ENCODE results near the gene ID2. TPM values are rescaled to one million over a fixed set of nuclear protein-coding genes. Genes with fewer than 3 reads are reported as not detected.

The ID2 gene
- total and polyA plus RNA-seq, 2 of the 13 experiments (the other 11 are each of a cell fraction or from before 2014, with no cell fraction given), result 214 to 719 TPM

GRCh38 chr2:8642366-8643068 is 39.3 kb upstream of the ID2 start:
- no TSS peak for BruUV-seq (replicated peaks)
- CTCF ChIA-PET (ENCODE audit: low intra/inter-chr PET ratio, low total read pairs), result no interaction called here
- no peak for TF ChIP-seq HMGXB4 (CRISPR knock-in tag; IDR thresholded peaks at IDR 0.05; ENCODE audit: borderline replicate concordance in 1 of 2, low read depth in 1 of 2)
- TF ChIP-seq KMT2A (CRISPR knock-in tag; IDR thresholded peaks at IDR 0.05), result no peak
- no peak for TF ChIP-seq HOXA5 (CRISPR knock-in tag; IDR thresholded peaks at IDR 0.05)
- no peak for TF ChIP-seq TFDP2 (CRISPR knock-in tag; IDR thresholded peaks at IDR 0.05)
- no peak for TF ChIP-seq CHD4 (IDR thresholded peaks at IDR 0.05; ENCODE audit: borderline replicate concordance, low read length)
- TF ChIP-seq AKAP8 (CRISPR knock-in tag; IDR thresholded peaks at IDR 0.05), result no peak
- TF ChIP-seq ASH2L (IDR thresholded peaks at IDR 0.05; ENCODE audit: insufficient read length, low read depth, low read length), result no peak
- no peak for TF ChIP-seq ZSCAN31 (CRISPR knock-in tag; IDR thresholded peaks at IDR 0.05; ENCODE audit: low read depth)
- TF ChIP-seq, protein P1, sequence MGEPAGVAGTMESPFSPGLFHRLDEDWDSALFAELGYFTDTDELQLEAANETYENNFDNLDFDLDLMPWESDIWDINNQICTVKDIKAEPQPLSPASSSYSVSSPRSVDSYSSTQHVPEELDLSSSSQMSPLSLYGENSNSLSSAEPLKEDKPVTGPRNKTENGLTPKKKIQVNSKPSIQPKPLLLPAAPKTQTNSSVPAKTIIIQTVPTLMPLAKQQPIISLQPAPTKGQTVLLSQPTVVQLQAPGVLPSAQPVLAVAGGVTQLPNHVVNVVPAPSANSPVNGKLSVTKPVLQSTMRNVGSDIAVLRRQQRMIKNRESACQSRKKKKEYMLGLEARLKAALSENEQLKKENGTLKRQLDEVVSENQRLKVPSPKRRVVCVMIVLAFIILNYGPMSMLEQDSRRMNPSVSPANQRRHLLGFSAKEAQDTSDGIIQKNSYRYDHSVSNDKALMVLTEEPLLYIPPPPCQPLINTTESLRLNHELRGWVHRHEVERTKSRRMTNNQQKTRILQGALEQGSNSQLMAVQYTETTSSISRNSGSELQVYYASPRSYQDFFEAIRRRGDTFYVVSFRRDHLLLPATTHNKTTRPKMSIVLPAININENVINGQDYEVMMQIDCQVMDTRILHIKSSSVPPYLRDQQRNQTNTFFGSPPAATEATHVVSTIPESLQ (CRISPR knock-in tag; conservative IDR thresholded peaks at IDR 0.05), result no peak
- no peak for TF ChIP-seq BORCS8-MEF2B (CRISPR knock-in tag; IDR thresholded peaks at IDR 0.05)
- no peak for TF ChIP-seq NAIF1 (CRISPR knock-in tag; IDR thresholded peaks at IDR 0.05; ENCODE audit: borderline replicate concordance)
- TF ChIP-seq ATF5 (CRISPR knock-in tag; IDR thresholded peaks at IDR 0.05; ENCODE audit: low read depth), result no peak
- TF ChIP-seq TBX3 (IDR thresholded peaks at IDR 0.05; ENCODE audit: borderline replicate concordance), result no peak
- TF ChIP-seq KDM1A (CRISPR knock-in tag; IDR thresholded peaks at IDR 0.05), result no peak
- TF ChIP-seq, protein P2, sequence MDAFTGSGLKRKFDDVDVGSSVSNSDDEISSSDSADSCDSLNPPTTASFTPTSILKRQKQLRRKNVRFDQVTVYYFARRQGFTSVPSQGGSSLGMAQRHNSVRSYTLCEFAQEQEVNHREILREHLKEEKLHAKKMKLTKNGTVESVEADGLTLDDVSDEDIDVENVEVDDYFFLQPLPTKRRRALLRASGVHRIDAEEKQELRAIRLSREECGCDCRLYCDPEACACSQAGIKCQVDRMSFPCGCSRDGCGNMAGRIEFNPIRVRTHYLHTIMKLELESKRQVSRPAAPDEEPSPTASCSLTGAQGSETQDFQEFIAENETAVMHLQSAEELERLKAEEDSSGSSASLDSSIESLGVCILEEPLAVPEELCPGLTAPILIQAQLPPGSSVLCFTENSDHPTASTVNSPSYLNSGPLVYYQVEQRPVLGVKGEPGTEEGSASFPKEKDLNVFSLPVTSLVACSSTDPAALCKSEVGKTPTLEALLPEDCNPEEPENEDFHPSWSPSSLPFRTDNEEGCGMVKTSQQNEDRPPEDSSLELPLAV (CRISPR knock-in tag; conservative IDR thresholded peaks at IDR 0.05; ENCODE audit: low read depth), result no peak
- TF ChIP-seq DPF2 (CRISPR knock-in tag; IDR thresholded peaks at IDR 0.05; ENCODE audit: borderline replicate concordance, low read depth), result no peak

More at GRCh38 chr2:8642366-8643068, 39.3 kb upstream of the ID2 start:
- Histone ChIP-seq H3K9me3 (ENCODE audit: low read length) (no peaks in the 10 kb centered on the region), H4K20me1 (ENCODE audit: insufficient read depth, low read length) (no peaks in the 10 kb centered on the region), H3K27me3 (ENCODE audit: control insufficient read depth in 1 of 2, insufficient read depth in 2 of 2, low read length in 2 of 2) (no peaks in the 10 kb centered on the region), H3K4me1 (ENCODE audit: insufficient read depth, low read length) (peaks cover 45% of the 10 kb centered on the region), H3K79me2 (ENCODE audit: insufficient read depth, low read length) (no peaks in the 10 kb centered on the region), H3K27ac (ENCODE audit: extremely low read length, insufficient read depth, low read length) (no peak overlapping the region), H3K4me2 (ENCODE audit: low read depth, low read length) (no peak overlapping the region), H2AFZ (ENCODE audit: low read length) (no peak overlapping the region), H3K9ac (ENCODE audit: insufficient read depth, low read depth, low read length) (no peak overlapping the region), H3K4me3 (replicated peaks in 1 of 3; ENCODE audit: insufficient read depth in 1 of 3, low read depth in 2 of 3, low read length in 3 of 3) (no peak overlapping the region), H3K36me3 (replicated peaks in 1 of 2; ENCODE audit: control insufficient read depth in 1 of 2, insufficient read depth in 2 of 2, low read length in 2 of 2) (no peaks in the 10 kb centered on the region)
- no peak for ATAC-seq
- DNase-seq (ENCODE audit: low spot score), result no peak
- in situ Hi-C loops (cut with HindIII; ENCODE audit: extremely low pct_ligation_motif_present, low pct_unique_long_range_greater_than_20kb) (no loop called here), intact Hi-C loops (cut with micrococcal nuclease; ENCODE audit: unreplicated experiment) (no loop called here)
- POLR2A ChIA-PET, result interaction anchor here (1.0 to 4.4 kb wide), 6 partner anchors 9 to 39 kb away, joined by 3 to 24 read pairs (median 4); partner anchors contain the start of gene ID2
- FAIRE-seq, result no peak
- 86% methylated on average over 12 of the region's 12 CpGs for WGBS (ENCODE audit: low lambda C conversion rate)

All from HepG2 (cell line).